GM18519 (cell line): ENCODE data around the gene BHLHA9.
"Not testable (repeated sequence)": the region's sequence is repeated elsewhere in the genome, so short reads cannot be mapped to it uniquely, and the experiment has no call there.

Source experiments
- ATAC-seq: cut with Tn5 transposase; IDR thresholded peaks from one replicate; pipeline ENCODE4 v1.9.1; 2021; ENCODE audit warnings: mild to moderate bottlenecking, moderate library complexity; ENCODE audit not compliant: unreplicated experiment, low FRiP score

Gene BHLHA9

DNA sequence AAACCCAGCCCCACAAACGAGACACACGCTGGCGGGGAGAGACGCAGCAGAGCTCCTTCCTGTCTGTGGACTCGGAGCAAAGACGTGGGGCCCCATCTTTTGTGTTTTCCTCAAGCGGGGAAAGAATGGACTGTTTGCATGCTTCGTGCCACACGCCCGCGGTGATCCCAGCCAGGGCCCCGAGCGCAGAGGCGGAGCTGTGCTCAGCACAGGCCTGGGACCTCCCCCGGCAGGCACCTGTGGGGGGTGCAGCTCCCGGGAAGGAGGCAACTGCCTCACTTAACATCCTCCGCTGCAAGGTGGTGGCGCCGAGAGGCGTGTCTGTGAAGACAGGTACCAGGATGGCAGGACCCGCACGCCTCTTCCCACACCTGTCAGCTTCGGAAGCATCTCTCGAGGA is 28.4 kb downstream of the BHLHA9 start:
- no peak for ATAC-seq

DNA sequence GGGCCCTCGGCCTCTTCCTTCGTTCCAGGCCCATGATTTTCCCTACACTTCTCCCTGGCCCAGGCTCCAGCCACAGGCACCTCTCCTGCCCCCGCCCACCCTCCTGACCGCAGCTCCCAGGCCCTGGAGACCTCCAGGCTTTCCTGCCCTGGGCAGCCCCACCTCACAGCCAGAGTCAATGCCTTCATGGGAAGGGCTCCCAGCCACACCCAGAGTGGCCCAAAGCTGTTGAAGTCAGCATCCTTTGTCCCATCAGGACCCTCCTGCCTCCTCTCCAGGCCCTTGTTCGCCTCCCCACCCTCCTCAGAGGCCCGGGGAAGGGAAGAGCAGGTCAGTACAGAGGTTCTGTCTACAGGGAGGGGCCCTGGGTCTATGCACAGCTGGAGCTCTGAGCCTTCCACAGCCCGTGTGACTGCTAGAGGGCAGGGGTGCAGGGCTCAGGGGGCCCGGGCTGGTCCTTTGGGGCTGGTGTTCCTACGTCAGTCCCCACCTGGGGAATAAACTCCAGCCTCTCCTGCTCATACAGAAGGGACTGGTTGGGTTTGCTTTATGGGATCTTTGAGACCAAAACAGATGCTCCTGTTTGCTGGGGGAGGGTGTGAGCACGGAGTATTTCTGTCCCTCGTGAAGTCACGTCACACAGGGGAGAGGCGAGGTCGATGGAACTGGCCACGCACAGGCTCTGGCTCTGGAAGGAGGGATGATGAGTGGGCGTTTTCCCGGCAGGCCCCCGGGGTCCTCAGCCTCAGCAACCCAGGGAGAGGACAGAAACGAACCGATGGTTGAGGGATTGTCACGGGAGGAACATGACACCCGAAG is 29.5 kb downstream of the BHLHA9 start:
- no peak for ATAC-seq

DNA sequence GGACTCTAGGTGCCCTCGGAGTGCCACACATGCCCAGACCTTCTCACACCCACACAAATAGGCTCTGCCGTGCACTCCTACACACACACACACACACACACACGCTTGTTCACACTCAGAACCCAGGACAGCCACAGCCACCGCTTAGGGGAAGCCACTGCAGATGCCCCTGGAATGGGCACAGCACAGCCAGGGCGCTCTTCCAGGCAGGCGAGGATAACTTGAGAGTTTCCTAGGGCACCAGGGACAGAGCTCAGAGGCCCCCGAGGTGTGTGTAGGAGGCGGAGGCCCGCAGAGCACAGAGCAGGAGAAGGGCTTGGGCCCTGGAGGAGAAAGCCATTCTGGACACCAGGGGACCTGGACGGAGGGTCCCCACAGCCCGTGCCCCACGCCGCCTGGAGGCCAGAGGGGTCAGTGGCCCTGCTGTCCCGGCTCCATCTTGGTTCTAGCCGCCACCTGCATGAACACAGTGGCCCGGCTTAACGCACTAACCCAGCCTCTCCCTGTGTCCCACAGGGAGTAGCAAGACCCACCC is 30.2 kb downstream of the BHLHA9 start:
- ATAC-seq = no peak

DNA sequence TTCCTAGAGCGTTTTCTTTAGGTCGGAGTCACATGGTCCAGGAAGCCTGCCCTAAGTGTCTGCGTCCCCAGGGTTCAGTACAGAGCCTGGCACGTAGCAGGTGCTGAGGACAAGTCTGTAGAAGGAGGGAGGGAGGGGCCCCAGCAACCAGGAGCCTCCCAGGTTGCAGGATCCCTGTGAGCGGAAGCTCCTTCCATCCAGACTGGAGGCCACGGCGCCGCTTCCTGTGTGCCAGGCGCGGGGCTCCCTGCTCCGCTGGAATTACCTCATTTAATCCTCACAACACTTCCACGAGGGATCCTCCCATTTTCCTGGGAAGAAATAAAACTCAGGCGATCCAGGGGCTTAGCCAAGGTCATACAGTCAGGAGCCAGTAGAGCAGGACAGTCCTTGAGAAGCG is 31.3 kb downstream of the BHLHA9 start:
- ATAC-seq = no peak

DNA sequence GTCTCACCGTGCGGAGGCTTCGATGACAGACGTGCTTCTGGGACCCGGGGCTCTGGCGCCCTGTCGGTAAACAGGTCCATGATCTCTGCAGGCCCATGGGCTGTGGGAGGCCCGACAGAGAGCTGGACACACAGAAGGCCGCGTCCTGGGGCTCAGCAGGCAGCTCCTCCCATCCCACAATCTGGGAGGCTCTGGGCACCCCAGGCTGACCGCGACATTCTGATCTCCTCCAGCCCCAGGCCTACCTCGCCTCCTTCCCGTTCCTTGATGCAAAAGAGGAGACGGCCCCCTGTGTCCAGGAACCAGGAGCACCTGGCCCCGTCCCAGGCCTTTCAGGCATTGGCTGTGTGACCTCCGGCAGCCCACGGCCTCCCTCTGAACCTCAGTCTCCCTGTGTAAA is 32.5 kb downstream of the BHLHA9 start:
- ATAC-seq = no peak

DNA sequence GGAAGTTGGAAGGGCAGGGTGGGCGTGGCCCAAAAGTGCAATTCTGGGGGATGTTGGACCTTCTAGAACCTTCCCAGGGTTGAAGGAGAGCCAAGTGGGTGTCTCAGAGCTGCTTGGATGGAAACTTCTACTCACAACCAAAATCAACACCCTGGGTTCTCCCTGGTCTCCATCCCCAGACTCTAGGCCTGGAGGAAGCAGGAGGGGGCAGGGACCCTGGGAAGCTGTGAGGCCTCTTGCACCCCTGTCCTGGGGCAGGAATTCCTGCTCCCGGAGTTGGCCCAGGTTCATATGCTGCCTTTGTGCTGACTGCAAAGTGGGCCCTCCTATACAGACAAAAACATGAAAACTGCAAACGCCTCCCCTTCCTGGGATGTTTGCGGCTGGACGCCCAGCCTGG is 34.3 kb downstream of the BHLHA9 start:
- no peak for ATAC-seq

DNA sequence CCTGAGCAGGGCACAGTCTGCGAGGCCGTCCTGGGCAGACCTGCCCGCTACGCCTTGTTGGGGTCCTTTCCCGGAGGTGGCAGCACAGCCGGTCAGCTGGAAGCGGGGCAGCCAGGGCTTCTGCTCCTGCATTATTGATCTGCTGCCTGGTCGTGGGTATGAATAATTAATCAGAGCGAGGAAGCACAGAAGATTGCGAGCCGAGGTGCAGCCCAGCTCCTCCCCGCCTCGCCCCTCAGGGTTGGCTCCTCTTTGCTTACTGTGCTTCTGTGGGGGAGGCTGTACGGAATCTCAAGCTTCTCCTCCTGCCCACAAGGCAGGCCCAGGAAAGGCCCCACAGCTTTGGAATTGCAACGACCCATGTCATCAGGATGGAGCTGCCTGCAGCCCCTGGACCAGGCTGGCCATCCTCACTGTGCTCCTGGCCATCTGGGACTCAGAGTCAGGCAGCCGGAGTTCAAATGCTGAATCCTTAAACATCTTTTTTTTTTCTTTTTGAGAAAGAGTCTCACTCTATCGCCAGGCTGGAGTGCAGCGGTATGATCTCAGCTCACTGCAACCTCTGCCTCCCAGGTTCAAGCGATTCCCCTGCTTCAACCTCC is 34.8 kb downstream of the BHLHA9 start:
- ATAC-seq = no peak

DNA sequence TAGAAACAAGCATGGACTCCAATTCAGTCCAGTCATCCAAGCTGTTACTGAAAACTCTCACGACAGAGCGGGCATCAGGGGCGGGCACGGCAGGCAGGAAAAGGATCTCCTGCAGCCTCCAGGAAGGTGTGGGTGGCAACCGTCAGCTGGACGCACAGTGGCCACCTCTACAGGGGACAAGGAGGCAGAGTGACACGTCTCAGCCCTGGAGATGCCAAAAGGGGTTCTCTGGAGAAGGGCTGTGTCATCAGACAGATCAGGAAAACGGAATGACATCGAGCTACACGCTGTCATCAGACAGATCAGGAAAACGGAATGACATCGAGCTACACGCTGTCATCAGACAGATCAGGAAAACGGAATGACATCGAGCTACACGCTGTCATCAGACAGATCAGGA is 37.6 kb downstream of the BHLHA9 start:
- not testable (repeated sequence) for ATAC-seq

DNA sequence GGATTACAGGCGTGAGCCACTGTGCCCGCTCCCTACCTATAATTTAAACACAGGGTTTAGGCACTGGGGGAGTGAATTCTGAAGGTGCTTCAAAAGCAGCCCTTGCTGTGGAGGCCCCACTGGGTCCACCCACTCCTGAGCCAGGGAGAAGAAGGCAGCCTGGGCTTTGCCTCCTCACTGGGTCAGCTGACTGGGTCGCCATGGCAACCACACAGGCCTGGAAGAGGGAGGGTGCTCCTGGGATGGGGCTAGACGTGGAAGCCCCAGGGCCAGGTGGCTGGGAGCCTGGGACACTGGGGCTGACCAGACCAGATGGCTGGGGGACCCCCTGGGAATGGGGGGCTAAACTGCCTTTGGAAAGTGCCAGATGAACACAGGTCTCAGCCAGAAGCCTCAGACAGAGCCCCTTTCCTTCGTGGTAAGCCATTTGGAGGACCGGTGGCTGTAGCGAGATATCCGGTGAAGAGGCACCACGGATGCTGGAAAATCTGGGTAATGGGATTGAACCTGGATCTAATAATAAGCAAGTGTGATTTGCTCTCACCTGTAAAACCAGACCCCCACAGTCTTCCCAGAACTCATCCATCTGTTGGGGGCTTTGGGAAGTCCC is 42.1 kb downstream of the BHLHA9 start:
- no peak for ATAC-seq

DNA sequence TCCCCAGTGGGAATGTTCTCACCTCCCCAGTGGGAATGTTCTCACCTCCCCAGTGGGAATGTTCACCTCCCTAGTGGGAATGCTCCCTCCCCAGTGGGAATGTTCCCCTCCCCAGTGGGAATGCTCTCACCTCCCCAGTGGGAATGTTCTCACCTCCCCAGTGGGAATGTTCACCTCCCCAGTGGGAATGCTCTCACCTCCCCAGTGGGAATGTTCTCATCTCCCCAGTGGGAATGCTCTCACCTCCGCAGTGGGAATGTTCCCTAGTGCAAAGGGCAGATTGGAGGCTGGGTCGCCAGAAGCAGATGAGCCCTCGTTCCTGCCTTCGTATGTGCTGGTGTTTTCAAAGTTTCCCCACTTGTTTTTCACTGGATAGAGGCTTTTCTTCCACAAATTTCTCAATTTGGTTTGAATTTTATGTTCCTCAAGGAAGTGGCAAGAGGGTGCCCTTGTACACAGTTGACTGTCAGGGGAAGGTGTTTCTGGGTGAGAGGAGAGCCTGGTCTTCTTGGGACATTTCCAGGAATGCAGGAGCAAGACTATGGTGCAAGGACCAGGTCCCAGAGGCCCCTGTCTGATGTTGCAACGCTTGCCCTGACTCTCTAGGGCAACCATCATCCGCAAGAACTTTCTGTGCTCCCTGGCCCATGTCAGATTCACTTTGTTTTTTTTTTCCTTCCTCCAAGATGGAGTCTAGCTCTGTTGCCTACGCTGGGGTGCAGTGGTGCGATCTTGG is 43.2 kb downstream of the BHLHA9 start:
- no peak for ATAC-seq

DNA sequence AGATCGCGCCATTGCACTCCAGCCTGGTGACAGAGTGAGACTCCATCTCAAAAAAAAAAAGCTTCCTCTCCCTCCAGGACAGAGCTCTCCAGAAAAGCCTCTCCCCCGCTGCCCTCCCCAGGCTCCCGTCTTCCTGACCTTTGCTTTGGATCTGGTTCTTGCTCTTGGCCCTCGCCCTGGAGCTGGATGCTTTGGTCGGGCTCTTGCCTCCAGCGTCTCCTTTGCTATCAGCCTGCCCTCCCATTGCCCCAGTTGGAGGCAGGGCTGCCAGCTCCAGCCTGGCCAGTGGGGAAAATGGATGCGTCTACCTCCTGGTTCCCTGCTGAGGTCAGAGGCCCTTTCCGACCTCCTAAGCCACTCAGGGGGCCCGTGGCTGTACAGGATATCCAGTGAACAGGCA is 45.2 kb downstream of the BHLHA9 start:
- ATAC-seq = no peak

DNA sequence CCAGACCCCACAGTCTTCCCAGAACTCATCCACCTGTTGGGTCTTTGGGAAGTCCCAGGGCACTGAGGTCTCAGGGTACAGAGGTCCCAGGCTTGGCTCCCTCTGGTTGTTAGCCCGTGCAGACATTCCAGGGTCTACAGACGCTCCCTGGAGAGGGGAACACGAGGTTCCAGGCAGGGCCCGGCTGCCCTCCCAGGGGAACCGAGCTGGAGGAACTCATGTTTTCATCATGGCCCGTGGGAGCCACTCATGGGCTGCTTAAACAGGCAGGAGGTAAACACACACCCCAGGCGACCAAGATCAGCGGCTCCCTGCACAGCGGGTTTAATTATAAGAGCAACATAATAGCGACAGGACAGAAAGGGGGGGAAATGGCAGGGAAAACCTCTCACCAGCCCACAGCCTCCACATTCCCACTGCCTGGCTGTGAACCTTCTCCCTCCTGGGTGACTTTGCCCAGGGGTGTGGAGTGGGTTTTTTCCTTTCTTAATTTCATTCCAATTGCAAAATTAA is 45.7 kb downstream of the BHLHA9 start:
- no peak for ATAC-seq
